Endothelial cell of umbilical vein (primary cell): ENCODE data around the gene SLC39A11. TPM values are rescaled to one million over a fixed set of nuclear protein-coding genes. Genes with fewer than 3 reads are reported as not detected.

Source experiments
- BruUV-seq: library from RNA; stranded (reverse); fragments of 400-500 nt; replicated peaks from 2 replicates; lab custom pipeline; 2021; lab: Mats Ljungman, UMichigan
- CTCF ChIA-PET: fragments of 300-600, 350-600 bp; sonication (Branson Sonifier 250); formaldehyde crosslinking; loops from one replicate; lab custom pipeline; 2021; ENCODE audit warnings: antibody characterized with exemption, inconsistent platforms; lab: Charles Lee
- POLR2A ChIA-PET: fragments of 300-600, 350-600 bp; sonication (Branson Sonifier 250); formaldehyde crosslinking; loops from one replicate; lab custom pipeline; 2021; ENCODE audit warnings: antibody characterized with exemption, inconsistent platforms; lab: Charles Lee
- DNase-seq: peaks from one replicate; pipeline ENCODE4 v3.0.0-alpha.2; 2011; ENCODE audit warnings: low read depth, low spot score
- FAIRE-seq: peaks from 2 replicates; lab custom pipeline; 2011; peaks lifted over from hg19 to GRCh38; lab: Jason Lieb, UNC
- H2AFZ ChIP-seq: 2 replicates; pipeline ENCODE4 v1.6.0; 2012; ENCODE audit warnings: low read depth, low read length, control low read depth, inconsistent platforms
- H3K27ac ChIP-seq: 2 replicates; pipeline ENCODE4 v1.5.1; 2011; ENCODE audit warnings: low read depth, mild to moderate bottlenecking, control low read depth, low read length, moderate library complexity; ENCODE audit not compliant: insufficient read depth
- H3K27me3 ChIP-seq, 2 experiments: 2 replicates each; pipeline versions ENCODE4 v1.6.0 to v1.6.1; 2011; ENCODE audit warnings: low read length in 2 of 2, mixed read lengths in 1 of 2; ENCODE audit not compliant: control insufficient read depth in 2 of 2, insufficient read depth in 2 of 2
- H3K36me3 ChIP-seq, 2 experiments: 2 replicates in 1 of 2; 3 replicates in 1 of 2; pipeline ENCODE4 v1.5.1; 2011; ENCODE audit warnings: low read length in 2 of 2, mild to moderate bottlenecking in 1 of 2, moderate library complexity in 1 of 2; ENCODE audit not compliant: control insufficient read depth in 2 of 2, insufficient read depth in 2 of 2; ENCODE audit errors: extremely low read depth in 1 of 2
- H3K4me1 ChIP-seq: 3 replicates; pipeline ENCODE4 v1.5.1; 2011; ENCODE audit warnings: mild to moderate bottlenecking, low read length; ENCODE audit not compliant: control insufficient read depth, insufficient read depth; ENCODE audit errors: extremely low read depth
- H3K4me2 ChIP-seq: 2 replicates; pipeline ENCODE4 v1.6.1; 2011; ENCODE audit warnings: low read length, control low read depth, mixed read lengths; ENCODE audit not compliant: insufficient read depth
- H3K4me3 ChIP-seq, 3 experiments: fragments of 200-600 bp in 1 of 3; sonication (generic), shearing (Covaris generic) in 1 of 3; replicated peaks in 1 of 3; 2 replicates each; pipeline ENCODE4 v1.5.1; 2011 to 2016; ENCODE audit warnings: control low read depth in 3 of 3, low read length in 3 of 3, mild to moderate bottlenecking in 2 of 3, inconsistent platforms in 1 of 3, low read depth in 1 of 3, moderate library complexity in 1 of 3; ENCODE audit not compliant: insufficient read depth in 1 of 3
- H3K79me2 ChIP-seq: 2 replicates; pipeline ENCODE4 v1.6.0; 2012; ENCODE audit warnings: low read length, inconsistent platforms; ENCODE audit not compliant: control insufficient read depth, insufficient read depth
- H3K9ac ChIP-seq: replicated peaks from 2 replicates; pipeline ENCODE3; 2011; ENCODE audit warnings: low read length, control low read depth; ENCODE audit not compliant: insufficient read depth; ENCODE audit errors: extremely low read depth
- H3K9me1 ChIP-seq: replicated peaks from 3 replicates; pipeline ENCODE4 v1.6.0; 2011; ENCODE audit warnings: mild to moderate bottlenecking, low read length; ENCODE audit not compliant: control insufficient read depth, insufficient read depth; ENCODE audit errors: extremely low read depth
- H3K9me3 ChIP-seq: replicated peaks from 2 replicates; pipeline ENCODE4 v1.5.1; 2012; ENCODE audit warnings: low read length, inconsistent platforms; ENCODE audit not compliant: control insufficient read depth, insufficient read depth
- H4K20me1 ChIP-seq: replicated peaks from 2 replicates; pipeline ENCODE3; 2011; ENCODE audit warnings: mild to moderate bottlenecking, low read length; ENCODE audit not compliant: control insufficient read depth, insufficient read depth; ENCODE audit errors: extremely low read depth
- CTCF ChIP-seq, 2 donors: IDR thresholded peaks; 1 replicate in 1 of 2; 2 replicates in 1 of 2; pipeline ENCODE4 v1.5.1; 2011; ENCODE audit warnings: low read length in 2 of 2, mild to moderate bottlenecking in 2 of 2, moderate library complexity in 2 of 2, control low read depth in 1 of 2, inconsistent platforms in 1 of 2, low read depth in 1 of 2; ENCODE audit not compliant: insufficient read depth in 1 of 2; ENCODE audit errors: extremely low read depth in 1 of 2
- EZH2 ChIP-seq: IDR thresholded peaks from 2 replicates; pipeline ENCODE4 v1.6.1; 2012; ENCODE audit warnings: borderline replicate concordance, low read depth, mild to moderate bottlenecking, moderate library complexity, low read length, inconsistent platforms; ENCODE audit not compliant: severe bottlenecking
- FOS ChIP-seq: IDR thresholded peaks from 2 replicates; pipeline ENCODE4 v1.6.1; 2011; ENCODE audit warnings: mild to moderate bottlenecking, low read length, moderate library complexity, borderline replicate concordance; ENCODE audit not compliant: insufficient read depth
- GATA2 ChIP-seq: IDR thresholded peaks from 2 replicates; pipeline ENCODE4 v1.7.0; 2011; ENCODE audit warnings: low read depth, mild to moderate bottlenecking, moderate library complexity, mixed read lengths, low read length; ENCODE audit not compliant: insufficient read length, insufficient read depth
- JUN ChIP-seq: IDR thresholded peaks from 2 replicates; pipeline ENCODE4 v1.6.1; 2011; ENCODE audit warnings: borderline replicate concordance, low read depth; ENCODE audit not compliant: insufficient read length, insufficient read depth
- MAX ChIP-seq: IDR thresholded peaks from 2 replicates; pipeline ENCODE4 v1.6.1; 2011; ENCODE audit not compliant: insufficient read depth, insufficient read length
- MYC ChIP-seq: IDR thresholded peaks from one replicate; pipeline ENCODE4 v1.6.1; 2011; ENCODE audit warnings: mild to moderate bottlenecking, low read depth, low read length
- POLR2A ChIP-seq: IDR thresholded peaks from 2 replicates; pipeline ENCODE4 v1.6.1; 2012; ENCODE audit warnings: low read depth, mild to moderate bottlenecking, control low read depth, low read length
- POLR2AphosphoS5 ChIP-seq: IDR thresholded peaks from 2 replicates; pipeline ENCODE4 v1.6.1; 2012; ENCODE audit warnings: low read depth, mild to moderate bottlenecking, control low read depth, low read length, moderate library complexity; ENCODE audit not compliant: insufficient read depth
- dilution Hi-C: fragments of 300-500 bp; cut with MboI; formaldehyde crosslinking; loops from one replicate; pipeline ENCODE4 v1.15.0; 2019; ENCODE audit warnings: low sequenced_read_pairs; ENCODE audit not compliant: extremely low pct_ligation_motif_present
- intact Hi-C: fragments of 100-400 bp; cut with micrococcal nuclease; formaldehyde crosslinking; loops from one replicate; pipeline ENCODE4 v1.10.0; 2022
- polyA plus RNA-seq, 4 experiments: library from polyadenylated mRNA; depleted of rRNA in 3 of 4; stranded (reverse) in 3 of 4; unstranded in 1 of 4; fragments of >200 nt; gene quantifications; 2 replicates each; pipeline versions ENCODE4 v1.2.1 to v1.2.3, GENCODE V29; 2011 to 2012; ENCODE audit warnings: missing spikeins in 1 of 4
- total RNA-seq: library from RNA; stranded (reverse); gene quantifications from 2 replicates; pipeline ENCODE4 v1.2.3, GENCODE V29; 2021

Gene SLC39A11
- total and polyA plus RNA-seq, 2 donors (not counting 3 experiments of a cell fraction or from before 2014, with no cell fraction given): 8.1 to 11.9 TPM

- no peak overlapping the region for H3K4me2 ChIP-seq
- H3K27me3 ChIP-seq: no peaks in the 10 kb centered on the region
- H3K9me3 ChIP-seq: no peaks in the 10 kb centered on the region
- ChIA-PET CTCF (no interaction called here), POLR2A (interaction anchor here (0.7 kb wide), 1 partner anchor 1392 kb away, joined by 6 read pairs; no protein-coding TSS in a partner anchor)
- no peaks in the 10 kb centered on the region for H3K79me2 ChIP-seq
- TF ChIP-seq MYC (no peak), CTCF (IDR thresholded peaks at IDR 0.05; ENCODE audit: extremely low read depth in 1 of 2, insufficient read depth in 1 of 2, low read depth in 1 of 2, low read length in 2 of 2) (no peak), GATA2 (no peak), JUN (no peak), MAX (no peak), POLR2A (no peak), FOS (no peak), POLR2AphosphoS5 (no peak), EZH2 (no peak)
- no peaks in the 10 kb centered on the region for H4K20me1 ChIP-seq
- H3K36me3 ChIP-seq: no peaks in the 10 kb centered on the region
- no TSS peak for BruUV-seq
- H3K4me3 ChIP-seq: no peak overlapping the region
- no peaks in the 10 kb centered on the region for H3K4me1 ChIP-seq
- FAIRE-seq (no peak), DNase-seq (no peak)
- dilution Hi-C loops: no loop called here
- intact Hi-C loops: no loop called here
- H3K9me1 ChIP-seq: no peaks in the 10 kb centered on the region
- H3K9ac ChIP-seq: no peak overlapping the region
- no peak overlapping the region for H3K27ac ChIP-seq
- no peak overlapping the region for H2AFZ ChIP-seq
Measured at GRCh38 chr17:72870367-72870985, 222.0 kb downstream of the SLC39A11 start.
